ENCODE results near the gene RTL9. TPM values are rescaled to one million over a fixed set of nuclear protein-coding genes. Genes with fewer than 3 reads are reported as not detected.
A peak's percentile ranks its signal among the peaks of the same experiment; 100 is the strongest.

RTL9 gene
- total and polyA plus RNA-seq, 9 of the 15 experiments (the other 6 are each of a cell fraction or from before 2014, with no cell fraction given): 0.04 to 0.35 (median 0.13) TPM; not detected in 1

- TF ChIP-seq YY1 (IDR thresholded peaks at IDR 0.05; ENCODE audit: borderline replicate concordance in 1 of 3, control insufficient read depth in 1 of 3, extremely low read depth in 1 of 3, insufficient read depth in 3 of 3, insufficient read length in 1 of 3, insufficient replicate concordance in 2 of 3, low read depth in 1 of 3, low read length in 2 of 3) (peak in 1 of 3 experiments; percentile 58), THAP7 (CRISPR knock-in tag; IDR thresholded peaks at IDR 0.05) (no peak), CEBPG (CRISPR knock-in tag; IDR thresholded peaks at IDR 0.05) (peak; percentile 46; the same call in 1 of the 2 replicates), CEBPG (tag; conservative IDR thresholded peaks at IDR 0.05 in 1 of 2, IDR thresholded peaks at IDR 0.05 in 1 of 2) (0 out of 4 replicates have a peak, but pooled peaks of 1 of the 2 experiments have one; percentile 15), KDM1A (IDR thresholded peaks at IDR 0.05) (no peak), CTBP1 (IDR thresholded peaks at IDR 0.05; ENCODE audit: borderline replicate concordance) (0 out of 2 replicates have a peak, but pooled peaks have one; percentile 13), PRDM10 (IDR thresholded peaks at IDR 0.05; ENCODE audit: partially characterized antibody) (peak; percentile 64), GMEB1 (CRISPR knock-in tag; IDR thresholded peaks at IDR 0.05) (no peak), CEBPB (tag; IDR thresholded peaks at IDR 0.05) (peak; percentile 81), ATF3 (IDR thresholded peaks at IDR 0.05) (peak; percentile 49; the same call in 1 of the 2 replicates), ATF3 (CRISPR knock-in tag; conservative IDR thresholded peaks at IDR 0.05) (no peak)
- peak; percentile 64 for ATAC-seq
- POLR2A ChIA-PET: interaction anchor here (0.6 to 1.4 kb wide), 7 partner anchors 81 to 234 kb away, joined by 3 to 4 read pairs (median 3); no protein-coding TSS in a partner anchor
- H3K9ac ChIP-seq (ENCODE audit: insufficient read depth in 1 of 2, low read depth in 2 of 2, low read length in 2 of 2): peak overlapping the region; percentile 25 to 47; a peak in 3 of 4 replicates
- peak overlapping the region; percentile 50 for H3K4me2 ChIP-seq (ENCODE audit: insufficient read depth, low read length)
- no peaks in the 10 kb centered on the region; the same call in 1 of the 2 replicates for H3K9me3 ChIP-seq (replicated peaks; ENCODE audit: control insufficient read depth, insufficient read depth, low read depth, low read length)
- H3K4me1 ChIP-seq (replicated peaks in 1 of 2; ENCODE audit: control insufficient read depth in 2 of 2, insufficient read depth in 2 of 2, low read length in 2 of 2): peaks cover 12 to 46% of the 10 kb centered on the region in 2 experiments; a peak in 4 of 5 replicates
- DNase-seq (ENCODE audit: extremely low read depth in 1 of 4, low spot score in 3 of 4): peak in 3 of 4 experiments; percentile 48 to 59 (median 53)
- in situ Hi-C loops (cut with MboI) (loop anchor here (10.0 to 25.0 kb wide), 3 partner anchors 77 to 677 kb away; no protein-coding TSS in a partner anchor), intact Hi-C loops (cut with micrococcal nuclease) (loop anchor here (2.0 to 5.0 kb wide), 2 partner anchors 40 to 83 kb away; partner anchors contain the start of gene AMMECR1)
- CTCF ChIA-PET (ENCODE audit: low intra/inter-chr PET ratio): interaction anchor here (1.4 kb wide), 1 partner anchor 242 kb away, joined by 4 read pairs; no protein-coding TSS in a partner anchor
- H2AFZ ChIP-seq (ENCODE audit: low read depth, low read length): peak overlapping the region; percentile 73
- H3K27ac ChIP-seq (ENCODE audit: extremely low read depth, low read depth, low read length): peak overlapping the region; percentile 63
- no peak for FAIRE-seq
- no peaks in the 10 kb centered on the region for H4K20me1 ChIP-seq (replicated peaks; ENCODE audit: control insufficient read depth, insufficient read depth, low read length)
- WGBS (ENCODE audit: insufficient coverage, low coverage, missing lambda C conversion rate): 15% methylated on average over 5 of the region's 7 CpGs
- H3K4me3 ChIP-seq: no peak overlapping the region
- H3K9me1 ChIP-seq (ENCODE audit: control insufficient read depth, insufficient read depth, low read length): no peaks in the 10 kb centered on the region
- no TSS peak for BruUV-seq (replicated peaks)
- H3K27me3 ChIP-seq (ENCODE audit: control insufficient read depth in 2 of 2, insufficient read depth in 2 of 2, low read length in 2 of 2): no peaks in the 10 kb centered on the region
- H3K79me2 ChIP-seq (ENCODE audit: control insufficient read depth, insufficient read depth, low read length): no peaks in the 10 kb centered on the region
- H3K36me3 ChIP-seq (ENCODE audit: control insufficient read depth, insufficient read depth, low read length): no peaks in the 10 kb centered on the region
Observed at GRCh38 chrX:110402091-110402849, 43.6 kb downstream of the RTL9 start.

All from K562 (cell line).